Measurements from ENCODE around the gene SMYD4. TPM values are rescaled to one million over a fixed set of nuclear protein-coding genes. Genes with fewer than 3 reads are reported as not detected.
A peak's percentile ranks its signal among the peaks of the same experiment; 100 is the strongest.
"Not testable (repeated sequence)": the region's sequence is repeated elsewhere in the genome, so short reads cannot be mapped to it uniquely, and the experiment has no call there.

Gene SMYD4
- total RNA-seq, 8 experiments from 2014 or later = 5.4 to 16.6 (median 9.8) TPM

GRCh38 chr17:1787301-1787902, 42.3 kb downstream of the SMYD4 start:
- Histone ChIP-seq H3K4me1 (replicated peaks in 1 of 2) (peaks cover 0 to 5% of the 10 kb centered on the region in 2 donors), H3K4me3 (no peak overlapping the region), H3K27ac (no peak overlapping the region)
- WGBS, 10 experiments = 10 to 100% (median 83%) methylated on average over 2 to 11 of the region's 16 CpGs; no CpG with 5 or more reads in 1 of the 10 experiments
- in situ Hi-C loops (cut with MboI; ENCODE audit: low pct_unique_long_range_greater_than_20kb in 2 of 9, low sequenced_read_pairs in 9 of 9, unreplicated experiment in 9 of 9) = no loop called here
- ATAC-seq (replicated peaks in 6 of 8) = peak in 7 of 8 experiments; percentile 69 to 90 (median 74)

DNA sequence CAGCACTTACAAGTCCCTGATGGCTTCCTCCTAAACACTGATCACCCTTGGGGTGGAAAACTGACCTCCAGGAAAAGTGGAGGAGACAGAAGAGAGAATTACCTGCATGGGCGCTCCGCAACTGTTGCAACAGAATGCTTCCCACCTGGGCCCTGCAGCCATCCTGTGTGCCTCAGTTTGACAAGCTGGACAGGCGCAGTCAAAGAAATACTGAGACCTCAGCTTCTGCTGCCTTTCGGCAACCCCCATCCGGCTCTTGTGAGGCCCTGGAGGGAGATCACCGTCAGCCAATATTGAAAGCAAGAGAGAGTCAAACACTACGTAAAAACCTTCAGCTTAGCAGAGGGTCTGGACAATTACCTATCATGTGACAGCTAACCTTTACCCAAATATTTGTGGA, 43.0 kb downstream of the SMYD4 start:
- 65 to 100% (median 95%) methylated on average over 1 to 6 of the region's 7 CpGs; no CpG with 5 or more reads in 2 of the 10 experiments for WGBS, 10 experiments
- H3K4me1 ChIP-seq (replicated peaks in 1 of 2) = peaks cover 0 to 5% of the 10 kb centered on the region in 2 donors
- in situ Hi-C loops (cut with MboI; ENCODE audit: low pct_unique_long_range_greater_than_20kb in 2 of 9, low sequenced_read_pairs in 9 of 9, unreplicated experiment in 9 of 9) = no loop called here
- no peak overlapping the region for H3K4me3 ChIP-seq
- ATAC-seq (replicated peaks in 6 of 8) = no peak
- no peak overlapping the region for H3K27ac ChIP-seq

DNA sequence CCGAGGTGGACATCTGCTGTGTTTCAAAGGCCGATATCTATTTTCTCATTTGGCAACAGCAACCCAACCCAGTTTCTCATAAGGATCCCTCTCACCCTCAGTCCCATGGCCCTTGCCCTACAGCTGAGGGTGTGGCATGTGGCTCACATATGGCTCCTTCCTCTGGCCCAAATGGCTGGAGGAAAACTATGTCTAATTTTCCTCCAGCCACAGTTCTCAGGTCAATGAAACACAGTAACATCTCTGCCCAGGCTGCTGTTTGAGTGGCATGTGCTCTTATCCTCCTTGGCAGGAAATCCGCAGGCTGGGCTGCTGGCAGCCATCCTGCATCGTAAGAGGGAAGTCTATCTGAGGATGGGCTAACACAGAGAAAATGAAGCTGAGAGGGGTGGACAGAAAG, 43.8 kb downstream of the SMYD4 start:
- peaks cover 0 to 5% of the 10 kb centered on the region in 2 donors for H3K4me1 ChIP-seq (replicated peaks in 1 of 2)
- H3K4me3 ChIP-seq = no peak overlapping the region
- in situ Hi-C loops (cut with MboI; ENCODE audit: low pct_unique_long_range_greater_than_20kb in 2 of 9, low sequenced_read_pairs in 9 of 9, unreplicated experiment in 9 of 9) = no loop called here
- H3K27ac ChIP-seq = no peak overlapping the region
- 72 to 100% (median 100%) methylated on average over 1 to 3 of the region's 4 CpGs; no CpG with 5 or more reads in 3 of the 10 experiments for WGBS, 10 experiments
- no peak for ATAC-seq (replicated peaks in 6 of 8)

- peak; percentile 70 to 89 (median 86) for ATAC-seq (replicated peaks in 6 of 8)
- no peak overlapping the region for H3K27ac ChIP-seq
- in situ Hi-C loops (cut with MboI; ENCODE audit: low pct_unique_long_range_greater_than_20kb in 2 of 9, low sequenced_read_pairs in 9 of 9, unreplicated experiment in 9 of 9) = no loop called here
- no peak overlapping the region for H3K4me3 ChIP-seq
- 7 to 100% (median 79%) methylated on average over 1 to 12 of the region's 16 CpGs for WGBS, 10 experiments
- H3K4me1 ChIP-seq (replicated peaks in 1 of 2) = peaks cover 0 to 5% of the 10 kb centered on the region in 2 donors
Measured at GRCh38 chr17:1783834-1784611, 45.7 kb downstream of the SMYD4 start.

- 87 to 96% (median 93%) methylated on average over 3 to 9 of the region's 19 CpGs; no CpG with 5 or more reads in 6 of the 10 experiments for WGBS, 10 experiments
- no peak overlapping the region for H3K4me3 ChIP-seq
- peaks cover 0 to 5% of the 10 kb centered on the region in 2 donors for H3K4me1 ChIP-seq (replicated peaks in 1 of 2)
- H3K27ac ChIP-seq = no peak overlapping the region
- peak in 2 of 8 experiments; percentile 9 for ATAC-seq (replicated peaks in 6 of 8)
- in situ Hi-C loops (cut with MboI; ENCODE audit: low pct_unique_long_range_greater_than_20kb in 2 of 9, low sequenced_read_pairs in 9 of 9, unreplicated experiment in 9 of 9) = no loop called here
Measured at GRCh38 chr17:1783271-1783670, 46.4 kb downstream of the SMYD4 start.

GRCh38 chr17:1782171-1782567, 47.5 kb downstream of the SMYD4 start:
- 0 to 92% (median 68%) methylated on average over 1 to 5 of the region's 6 CpGs; no CpG with 5 or more reads in 3 of the 10 experiments for WGBS, 10 experiments
- H3K4me3 ChIP-seq = no peak overlapping the region
- ATAC-seq (replicated peaks in 6 of 8) = no peak
- H3K4me1 ChIP-seq (replicated peaks in 1 of 2) = peaks cover 0 to 5% of the 10 kb centered on the region in 2 donors
- no peak overlapping the region for H3K27ac ChIP-seq
- in situ Hi-C loops (cut with MboI; ENCODE audit: low pct_unique_long_range_greater_than_20kb in 2 of 9, low sequenced_read_pairs in 9 of 9, unreplicated experiment in 9 of 9) = no loop called here

DNA sequence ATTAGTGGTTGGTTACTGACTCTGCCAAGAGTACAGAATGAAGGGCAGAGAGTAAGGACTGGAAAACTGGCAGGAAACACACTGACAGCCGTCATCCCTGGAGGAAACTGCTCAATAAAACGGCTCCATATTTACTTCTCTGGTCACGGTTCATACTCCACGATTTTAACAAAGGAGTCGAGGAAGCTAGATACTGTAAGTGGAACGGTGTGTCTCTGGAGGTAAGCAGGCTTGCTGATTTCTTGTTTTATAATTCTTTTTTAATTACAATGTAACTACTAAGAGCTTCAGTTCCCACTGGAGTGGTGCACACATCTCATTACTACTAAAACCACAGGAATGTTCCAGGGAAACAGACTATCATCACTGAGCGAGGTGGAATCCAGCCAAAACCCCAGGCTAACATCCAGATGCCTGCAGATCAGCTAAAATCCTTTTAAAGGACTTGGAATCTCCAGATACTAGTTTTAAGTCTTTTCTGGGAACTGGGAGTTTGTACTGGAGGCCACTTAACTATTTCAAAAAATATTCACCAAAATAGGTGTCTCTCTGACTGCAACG, 50.1 kb downstream of the SMYD4 start:
- Histone ChIP-seq H3K4me1 (replicated peaks in 1 of 2) (peaks cover 0 to 5% of the 10 kb centered on the region in 2 donors), H3K4me3 (no peak overlapping the region), H3K27ac (no peak overlapping the region)
- WGBS, 10 experiments = 8 to 91% (median 84%) methylated on average over 1 to 7 of the region's 8 CpGs; no CpG with 5 or more reads in 2 of the 10 experiments
- in situ Hi-C loops (cut with MboI; ENCODE audit: low pct_unique_long_range_greater_than_20kb in 2 of 9, low sequenced_read_pairs in 9 of 9, unreplicated experiment in 9 of 9) = no loop called here
- ATAC-seq (replicated peaks in 6 of 8) = peak in 4 of 8 experiments; percentile 16 to 86 (median 68)

GRCh38 chr17:1776857-1777256, 52.8 kb downstream of the SMYD4 start:
- Histone ChIP-seq H3K27ac (no peak overlapping the region), H3K4me1 (replicated peaks in 1 of 2) (no peaks in the 10 kb centered on the region), H3K4me3 (no peak overlapping the region)
- no peak for ATAC-seq (replicated peaks in 6 of 8)
- in situ Hi-C loops (cut with MboI; ENCODE audit: low pct_unique_long_range_greater_than_20kb in 2 of 9, low sequenced_read_pairs in 9 of 9, unreplicated experiment in 9 of 9) = no loop called here
- WGBS, 10 experiments = 61 to 100% (median 87%) methylated on average over 2 to 4 of the region's 7 CpGs; no CpG with 5 or more reads in 6 of the 10 experiments

DNA sequence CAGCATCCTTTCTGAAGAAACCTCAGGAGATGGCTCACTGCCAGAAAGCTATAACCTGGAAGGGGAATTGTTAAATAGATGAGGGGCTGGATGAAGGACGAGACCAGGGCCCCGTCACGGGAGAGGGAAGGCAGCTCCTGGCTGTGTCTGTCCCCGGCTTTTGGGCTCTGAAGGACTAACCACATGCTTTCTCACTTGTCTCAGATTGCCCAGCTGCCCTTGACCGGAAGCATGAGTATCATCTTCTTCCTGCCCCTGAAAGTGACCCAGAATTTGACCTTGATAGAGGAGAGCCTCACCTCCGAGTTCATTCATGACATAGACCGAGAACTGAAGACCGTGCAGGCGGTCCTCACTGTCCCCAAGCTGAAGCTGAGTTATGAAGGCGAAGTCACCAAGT, 53.4 kb downstream of the SMYD4 start:
- WGBS, 10 experiments = 91 to 100% (median 98%) methylated on average over 1 to 8 of the region's 10 CpGs; no CpG with 5 or more reads in 6 of the 10 experiments
- no peaks in the 10 kb centered on the region for H3K4me1 ChIP-seq (replicated peaks in 1 of 2)
- H3K27ac ChIP-seq = no peak overlapping the region
- ATAC-seq (replicated peaks in 6 of 8) = no peak
- no peak overlapping the region for H3K4me3 ChIP-seq
- in situ Hi-C loops (cut with MboI; ENCODE audit: low pct_unique_long_range_greater_than_20kb in 2 of 9, low sequenced_read_pairs in 9 of 9, unreplicated experiment in 9 of 9) = no loop called here

DNA sequence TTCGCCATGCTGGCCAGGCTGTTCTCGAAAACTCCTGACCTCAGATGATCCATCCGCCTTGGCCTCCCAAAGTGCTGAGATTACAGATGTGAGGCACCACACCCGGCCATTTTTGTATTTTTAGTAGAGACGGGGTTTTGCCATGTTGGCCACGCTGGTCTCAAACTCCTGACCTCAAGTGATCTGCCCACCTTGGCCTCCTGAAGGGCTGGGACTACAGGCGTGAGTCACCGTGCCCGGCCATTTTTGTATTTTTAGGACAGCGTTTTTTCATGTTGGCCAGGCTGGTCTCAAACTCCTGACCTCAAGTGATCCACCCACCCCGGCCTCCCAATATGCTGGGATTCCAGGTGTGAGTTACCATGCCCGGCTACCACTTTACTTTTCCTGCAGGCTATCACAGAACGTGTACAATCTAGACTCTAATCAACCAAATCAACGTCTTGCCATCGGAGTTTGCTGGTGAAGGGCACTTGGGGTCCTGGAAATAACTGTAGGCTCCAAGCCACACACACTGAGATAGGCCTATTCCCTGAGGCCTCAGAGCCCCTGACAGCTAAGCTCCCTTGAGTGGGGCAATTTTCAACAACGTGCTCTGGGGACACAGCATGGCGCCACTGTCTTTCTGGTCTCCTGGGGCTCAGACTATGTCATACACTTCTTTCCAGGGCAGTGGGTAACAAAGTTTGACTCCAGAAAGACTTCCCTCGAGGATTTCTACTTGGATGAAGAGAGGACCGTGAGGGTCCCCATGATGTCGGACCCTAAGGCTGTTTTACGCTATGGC, 55.1 kb downstream of the SMYD4 start:
- WGBS, 10 experiments = 60 to 100% (median 88%) methylated on average over 1 to 8 of the region's 21 CpGs; no CpG with 5 or more reads in 2 of the 10 experiments
- in situ Hi-C loops (cut with MboI; ENCODE audit: low pct_unique_long_range_greater_than_20kb in 2 of 9, low sequenced_read_pairs in 9 of 9, unreplicated experiment in 9 of 9) = no loop called here
- no peak overlapping the region for H3K27ac ChIP-seq
- no peak overlapping the region for H3K4me3 ChIP-seq
- peaks cover 4 to 8% of the 10 kb centered on the region in 2 donors for H3K4me1 ChIP-seq (replicated peaks in 1 of 2)
- ATAC-seq (replicated peaks in 6 of 8) = no peak

DNA sequence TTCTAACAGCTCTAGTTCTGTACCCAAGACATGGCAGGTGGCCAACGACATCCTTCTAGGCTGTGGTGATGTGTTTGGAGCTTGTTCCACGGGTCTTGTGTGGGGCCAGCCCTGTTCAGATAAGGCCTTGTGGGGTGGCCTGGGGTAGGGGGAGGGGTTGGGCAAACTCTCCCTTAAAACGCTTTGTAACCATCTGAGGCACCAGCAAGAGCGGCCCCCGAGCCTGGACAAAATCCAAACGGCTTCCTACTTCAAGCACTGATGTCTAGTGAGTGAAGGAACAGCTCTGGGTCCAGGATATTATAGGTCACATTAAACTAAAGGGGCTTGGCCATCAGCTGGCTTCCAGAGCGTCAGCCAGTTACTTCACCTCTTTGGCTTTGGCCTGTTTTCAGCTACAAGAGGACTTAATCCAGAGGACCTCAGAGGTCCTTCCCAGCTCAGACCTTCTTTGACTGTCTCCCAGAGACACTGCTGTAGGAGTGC, 56.0 kb downstream of the SMYD4 start:
- in situ Hi-C loops (cut with MboI; ENCODE audit: low pct_unique_long_range_greater_than_20kb in 2 of 9, low sequenced_read_pairs in 9 of 9, unreplicated experiment in 9 of 9) = no loop called here
- no peak overlapping the region for H3K27ac ChIP-seq
- H3K4me3 ChIP-seq = no peak overlapping the region
- ATAC-seq (replicated peaks in 6 of 8) = no peak
- peaks cover 7 to 12% of the 10 kb centered on the region in 2 donors for H3K4me1 ChIP-seq (replicated peaks in 1 of 2)
- 40 to 100% (median 68%) methylated on average over 1 to 3 of the region's 7 CpGs; no CpG with 5 or more reads in 6 of the 10 experiments for WGBS, 10 experiments

- ATAC-seq (replicated peaks in 6 of 8); H3K4me3 ChIP-seq; H3K27ac ChIP-seq; in situ Hi-C loops (cut with MboI; ENCODE audit: low pct_unique_long_range_greater_than_20kb in 2 of 9, low sequenced_read_pairs in 9 of 9, unreplicated experiment in 9 of 9): not testable (repeated sequence)
- peaks cover 7 to 12% of the 10 kb centered on the region in 2 donors for H3K4me1 ChIP-seq (replicated peaks in 1 of 2)
- 85 to 100% (median 93%) methylated on average over 1 to 12 of the region's 12 CpGs; no CpG with 5 or more reads in 4 of the 10 experiments for WGBS, 10 experiments
Measured at GRCh38 chr17:1773000-1773695, 56.6 kb downstream of the SMYD4 start.

Data from motor neuron (in vitro differentiated cells).